HG03159 (cell line): Measurements from ENCODE around the gene PRKCI.
"Not testable (repeated sequence)": the region's sequence is repeated elsewhere in the genome, so short reads cannot be mapped to it uniquely, and the experiment has no call there.

ENCODE experiments used
- ATAC-seq: cut with Tn5 transposase; IDR thresholded peaks from one replicate; pipeline ENCODE4 v1.9.1; 2021; ENCODE audit warnings: mild to moderate bottlenecking, moderate library complexity; ENCODE audit not compliant: unreplicated experiment

Gene PRKCI

DNA sequence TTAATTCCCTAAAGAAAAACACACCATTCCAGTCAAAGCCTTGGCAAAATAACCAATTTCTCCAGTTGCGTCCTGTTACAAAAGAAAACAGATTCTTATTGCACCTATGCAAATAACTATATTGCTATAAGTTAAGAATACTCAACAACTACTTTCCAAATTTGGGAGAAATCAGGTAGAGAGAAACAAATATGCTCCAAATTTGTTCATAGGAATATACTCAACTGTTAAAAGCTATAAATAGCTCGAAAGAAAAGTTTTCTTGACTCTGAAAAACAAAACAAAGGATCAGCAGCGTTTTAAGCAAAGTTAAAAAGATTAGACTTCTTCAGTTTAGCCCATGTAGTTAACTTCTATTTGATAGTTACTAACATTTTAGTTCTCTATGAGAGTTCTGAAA is 115.2 kb downstream of the PRKCI start:
- no peak for ATAC-seq

DNA sequence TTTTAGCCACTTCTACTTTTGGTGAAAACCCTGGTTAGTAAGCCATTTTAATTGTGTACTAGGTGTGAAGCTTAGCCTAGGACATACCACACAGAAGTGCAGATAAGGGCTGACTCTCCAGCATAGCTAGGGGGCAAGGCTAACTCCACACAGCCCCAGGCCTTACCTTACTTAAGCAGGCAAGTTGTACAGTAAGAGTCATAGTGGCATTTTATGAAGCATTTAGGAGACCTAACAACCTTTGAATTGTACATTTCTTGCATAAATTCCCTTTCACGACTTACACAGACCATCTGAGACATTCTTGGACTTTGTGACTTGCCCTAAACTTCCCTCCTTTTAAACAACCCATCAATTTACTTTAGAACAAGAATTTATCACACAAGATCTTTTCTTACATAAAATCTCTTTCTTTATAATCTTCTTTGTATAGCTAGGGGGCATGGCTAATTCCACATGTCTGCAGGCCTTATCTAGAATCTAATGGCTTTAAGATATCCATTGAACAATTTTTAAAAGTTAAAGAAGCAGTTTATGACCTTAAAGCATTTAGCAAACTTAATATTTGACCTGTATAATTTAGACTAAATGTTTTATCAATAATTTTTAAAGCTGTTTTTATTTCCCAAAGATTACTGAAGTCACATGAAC is 116.6 kb downstream of the PRKCI start:
- ATAC-seq, result no peak

- not testable (repeated sequence) for ATAC-seq
Measured at GRCh38 chr3:170342273-170342672, 120.0 kb downstream of the PRKCI start.

GRCh38 chr3:170343859-170344258 is 121.6 kb downstream of the PRKCI start:
- not testable (repeated sequence) for ATAC-seq

DNA sequence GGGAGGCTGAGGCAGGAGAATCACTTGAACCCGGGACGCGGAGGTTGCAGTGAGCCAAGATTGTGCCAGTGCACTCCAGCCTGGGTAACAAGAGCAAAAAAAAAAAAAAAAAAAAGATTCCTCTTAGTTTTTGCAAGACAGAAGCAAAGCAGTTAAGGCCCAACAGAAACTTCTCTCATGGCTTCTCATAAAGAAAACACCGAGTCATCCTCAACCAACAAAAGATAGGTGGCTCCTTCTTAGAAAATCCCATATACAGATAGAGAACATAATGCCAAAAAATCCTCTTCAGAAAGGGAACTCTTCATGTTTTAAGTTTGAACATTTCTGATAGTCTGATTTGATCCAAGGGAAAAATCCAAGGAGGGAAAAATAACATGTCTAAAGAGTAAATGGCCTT is 122.7 kb downstream of the PRKCI start:
- ATAC-seq, result no peak

- ATAC-seq, result peak; percentile 52
Measured at GRCh38 chr3:170346481-170347392, 124.5 kb downstream of the PRKCI start.

- no peak for ATAC-seq
Measured at GRCh38 chr3:170350515-170351413, 128.5 kb downstream of the PRKCI start.

- no peak for ATAC-seq
Measured at GRCh38 chr3:170352936-170353335, 130.7 kb downstream of the PRKCI start.

GRCh38 chr3:170353485-170353884 is 131.3 kb downstream of the PRKCI start:
- no peak for ATAC-seq

- ATAC-seq, result no peak
Measured at GRCh38 chr3:170354760-170355159, 132.5 kb downstream of the PRKCI start.
